Mammary epithelial cell (primary cell): ENCODE data around the gene CEL.

Source experiments
- EZH2 ChIP-seq: IDR thresholded peaks from 2 replicates; pipeline ENCODE4 v1.6.1; 2012; ENCODE audit warnings: low read length, inconsistent platforms, borderline replicate concordance
- TF ChIP-seq, protein P1 (sequence below), 2 donors: IDR thresholded peaks in 1 of 2; conservative IDR thresholded peaks in 1 of 2; 2 replicates each; pipeline ENCODE4 v1.5.1; 2011 to 2012; ENCODE audit warnings: inconsistent platforms in 2 of 2, low read length in 2 of 2, mild to moderate bottlenecking in 2 of 2, control low read depth in 1 of 2, low read depth in 1 of 2; ENCODE audit not compliant: insufficient read depth in 1 of 2; ENCODE audit errors: extremely low read depth in 1 of 2

DNA sequence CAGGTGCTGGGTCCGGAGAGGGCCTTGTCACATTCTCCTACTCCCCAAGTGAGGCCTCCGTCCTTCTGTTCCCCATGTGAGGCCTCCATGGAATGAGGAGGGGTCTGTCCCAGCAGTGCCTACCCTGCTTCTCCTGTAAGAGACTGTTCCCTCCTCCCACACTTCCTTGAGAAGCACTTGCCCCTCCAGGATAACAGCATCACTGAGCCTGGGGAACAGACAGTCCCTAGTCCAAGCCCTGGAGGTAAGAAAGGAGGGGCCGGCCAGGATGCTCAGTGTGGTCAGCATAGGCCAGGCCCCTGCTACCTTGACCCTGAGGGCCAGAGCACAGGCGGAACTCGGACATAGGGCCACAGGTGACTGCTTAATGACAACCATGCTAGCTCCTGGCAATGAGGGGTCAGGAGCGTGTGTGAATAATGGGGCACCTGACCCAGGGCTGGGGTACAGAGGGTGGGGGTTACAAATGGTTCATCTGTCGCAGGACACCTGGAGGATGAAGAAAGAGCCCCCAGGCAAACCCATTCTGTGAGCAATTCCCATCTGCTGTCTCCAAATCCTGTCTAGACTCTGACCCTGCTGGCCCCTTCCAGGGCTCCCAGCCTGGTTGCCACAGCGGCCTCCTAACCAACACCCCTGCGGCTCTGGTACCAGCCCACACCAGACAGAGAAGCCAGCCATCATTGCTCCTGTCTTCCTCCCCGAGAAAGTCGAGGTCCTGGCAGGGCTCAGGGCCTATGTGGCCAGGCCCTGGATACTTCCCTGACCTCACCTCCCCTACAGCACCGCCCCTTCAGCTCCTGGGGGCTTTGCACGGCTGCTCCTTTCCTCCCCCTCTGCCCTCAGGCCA is 39.0 kb downstream of the CEL start:
- TF ChIP-seq, protein P1, sequence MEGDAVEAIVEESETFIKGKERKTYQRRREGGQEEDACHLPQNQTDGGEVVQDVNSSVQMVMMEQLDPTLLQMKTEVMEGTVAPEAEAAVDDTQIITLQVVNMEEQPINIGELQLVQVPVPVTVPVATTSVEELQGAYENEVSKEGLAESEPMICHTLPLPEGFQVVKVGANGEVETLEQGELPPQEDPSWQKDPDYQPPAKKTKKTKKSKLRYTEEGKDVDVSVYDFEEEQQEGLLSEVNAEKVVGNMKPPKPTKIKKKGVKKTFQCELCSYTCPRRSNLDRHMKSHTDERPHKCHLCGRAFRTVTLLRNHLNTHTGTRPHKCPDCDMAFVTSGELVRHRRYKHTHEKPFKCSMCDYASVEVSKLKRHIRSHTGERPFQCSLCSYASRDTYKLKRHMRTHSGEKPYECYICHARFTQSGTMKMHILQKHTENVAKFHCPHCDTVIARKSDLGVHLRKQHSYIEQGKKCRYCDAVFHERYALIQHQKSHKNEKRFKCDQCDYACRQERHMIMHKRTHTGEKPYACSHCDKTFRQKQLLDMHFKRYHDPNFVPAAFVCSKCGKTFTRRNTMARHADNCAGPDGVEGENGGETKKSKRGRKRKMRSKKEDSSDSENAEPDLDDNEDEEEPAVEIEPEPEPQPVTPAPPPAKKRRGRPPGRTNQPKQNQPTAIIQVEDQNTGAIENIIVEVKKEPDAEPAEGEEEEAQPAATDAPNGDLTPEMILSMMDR (conservative IDR thresholded peaks at IDR 0.05 in 1 of 2, IDR thresholded peaks at IDR 0.05 in 1 of 2; ENCODE audit: extremely low read depth in 1 of 2, insufficient read depth in 1 of 2, low read depth in 1 of 2, low read length in 2 of 2), result no peak
- no peak for TF ChIP-seq EZH2
